ENCODE results near the gene TDRD3.

TDRD3 gene

DNA sequence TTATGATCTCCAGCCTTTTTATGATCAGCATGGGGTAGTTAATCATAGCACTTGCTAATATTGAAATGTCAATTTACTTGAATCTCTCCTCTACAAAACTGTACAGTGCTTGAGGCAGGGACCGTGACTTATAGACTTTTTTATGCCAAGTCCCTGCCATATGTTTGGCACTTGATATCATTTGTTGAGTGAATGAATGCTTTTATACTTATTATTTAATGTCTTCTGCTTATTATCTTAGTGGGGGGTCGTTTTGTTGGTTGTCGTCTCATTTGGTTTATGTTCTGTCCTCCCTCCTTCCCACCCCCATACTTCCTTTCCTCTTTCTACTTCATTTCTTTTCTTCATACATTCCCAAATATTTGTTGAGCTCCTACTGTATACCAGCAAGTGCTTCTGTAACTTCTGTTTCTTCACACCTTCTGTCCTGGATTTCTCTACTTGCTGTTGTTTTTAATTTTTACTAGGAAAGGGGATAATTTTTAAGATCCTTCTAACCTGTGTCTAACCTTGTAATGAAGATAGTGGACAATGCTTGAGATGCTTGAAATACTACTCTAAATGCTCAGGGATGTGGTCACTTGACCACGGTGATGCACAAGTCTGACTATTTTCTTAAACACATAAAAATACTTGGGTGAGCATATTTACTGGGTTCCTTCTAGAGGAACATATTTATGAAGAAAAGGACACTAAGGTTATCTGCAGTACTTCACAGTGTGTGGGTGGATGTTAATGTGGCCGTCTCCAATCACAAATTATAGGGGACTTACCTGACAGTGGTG, 223.8 kb downstream of the TDRD3 start:
- Histone ChIP-seq H3K36me3 (ENCODE audit: control insufficient read depth in 2 of 2, insufficient read depth in 2 of 2, low read length in 2 of 2) (no peaks in the 10 kb centered on the region), H3K4me3 (ENCODE audit: low read length in 2 of 2) (no peak overlapping the region), H3K9ac (ENCODE audit: low read depth in 1 of 2, low read length in 2 of 2) (no peak overlapping the region), H3K27me3 (ENCODE audit: control insufficient read depth in 2 of 2, insufficient read depth in 2 of 2, low read length in 2 of 2) (no peaks in the 10 kb centered on the region), H3K4me1 (ENCODE audit: control insufficient read depth in 2 of 2, insufficient read depth in 2 of 2, low read length in 2 of 2) (no peaks in the 10 kb centered on the region), H3K9me3 (ENCODE audit: control insufficient read depth in 2 of 2, low read length in 2 of 2) (no peaks in the 10 kb centered on the region), H3K27ac (ENCODE audit: low read depth in 2 of 2, low read length in 2 of 2) (no peak overlapping the region)

DNA sequence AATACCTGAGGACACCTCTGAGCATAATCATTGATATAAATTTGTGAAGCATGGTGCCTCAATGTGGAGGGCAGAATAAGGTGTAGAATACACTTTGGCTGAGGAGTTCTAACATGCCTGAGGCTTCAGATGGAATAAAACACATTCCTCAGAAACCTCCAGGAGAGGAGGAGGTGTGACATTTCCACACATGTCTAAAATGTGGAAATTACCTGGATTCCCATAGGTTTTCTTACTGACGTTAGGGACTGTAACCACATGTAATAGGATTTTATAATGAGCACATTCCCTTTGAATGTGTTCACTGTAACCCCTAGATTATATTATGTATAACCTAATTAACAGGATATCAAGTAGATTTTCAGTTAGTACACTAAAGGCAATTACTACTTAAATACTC, 226.1 kb downstream of the TDRD3 start:
- Histone ChIP-seq H3K9me3 (ENCODE audit: control insufficient read depth in 2 of 2, low read length in 2 of 2) (no peaks in the 10 kb centered on the region), H3K36me3 (ENCODE audit: control insufficient read depth in 2 of 2, insufficient read depth in 2 of 2, low read length in 2 of 2) (no peaks in the 10 kb centered on the region), H3K4me3 (ENCODE audit: low read length in 2 of 2) (no peak overlapping the region)

More for the DNA sequence above, 226.1 kb downstream of the TDRD3 start:
- Histone ChIP-seq H3K4me1 (ENCODE audit: control insufficient read depth in 2 of 2, insufficient read depth in 2 of 2, low read length in 2 of 2) (no peaks in the 10 kb centered on the region), H3K27ac (ENCODE audit: low read depth in 2 of 2, low read length in 2 of 2) (no peak overlapping the region), H3K9ac (ENCODE audit: low read depth in 1 of 2, low read length in 2 of 2) (no peak overlapping the region), H3K27me3 (ENCODE audit: control insufficient read depth in 2 of 2, insufficient read depth in 2 of 2, low read length in 2 of 2) (no peaks in the 10 kb centered on the region)

Data from mucosa of rectum (tissue), 2 donors.